Fibroblast of lung (primary cell): ENCODE data around the gene ALG13. TPM values are rescaled to one million over a fixed set of nuclear protein-coding genes. Genes with fewer than 3 reads are reported as not detected.

Experiments used
- DNase-seq, 2 donors: peaks; one replicate each; pipeline versions ENCODE4 v3.0.0 to v3.0.0-alpha.2; 2010; ENCODE audit warnings: low read depth in 2 of 2
- H2AFZ ChIP-seq: 2 replicates; pipeline ENCODE4 v1.5.1; 2012; ENCODE audit warnings: low read length, control low read depth, inconsistent platforms
- H3K27ac ChIP-seq: 2 replicates; pipeline ENCODE4 v1.5.1; 2011; ENCODE audit warnings: low read length, control low read depth; ENCODE audit not compliant: insufficient read depth
- H3K27me3 ChIP-seq: 2 replicates; pipeline ENCODE4 v1.5.1; 2011; ENCODE audit warnings: mild to moderate bottlenecking, low read length; ENCODE audit not compliant: control insufficient read depth, insufficient read depth
- H3K36me3 ChIP-seq: 2 replicates; pipeline ENCODE4 v1.5.1; 2011; ENCODE audit warnings: low read length; ENCODE audit not compliant: control insufficient read depth, insufficient read depth
- H3K4me1 ChIP-seq: 2 replicates; pipeline ENCODE4 v1.5.1; 2011; ENCODE audit warnings: low read length; ENCODE audit not compliant: control insufficient read depth, insufficient read depth; ENCODE audit errors: extremely low read depth
- H3K4me2 ChIP-seq: 2 replicates; pipeline ENCODE4 v1.5.1; 2011; ENCODE audit warnings: low read length, control low read depth; ENCODE audit not compliant: insufficient read depth; ENCODE audit errors: extremely low read depth
- H3K4me3 ChIP-seq, 4 experiments: fragments of 200-600 bp in 1 of 4; sonication (generic) in 1 of 4; replicated peaks in 1 of 4; 2 replicates each; pipeline ENCODE4 v1.5.1; 2011 to 2016; ENCODE audit warnings: low read length in 4 of 4, low read depth in 3 of 4, mild to moderate bottlenecking in 3 of 4, control low read depth in 2 of 4, inconsistent platforms in 1 of 4, mixed read lengths in 1 of 4; ENCODE audit not compliant: insufficient read depth in 1 of 4; ENCODE audit errors: control extremely low read depth in 1 of 4
- H3K79me2 ChIP-seq: 2 replicates; pipeline ENCODE4 v1.5.1; 2012; ENCODE audit warnings: mild to moderate bottlenecking, low read length, inconsistent platforms; ENCODE audit not compliant: control insufficient read depth, insufficient read depth
- H3K9ac ChIP-seq: 2 replicates; pipeline ENCODE4 v1.5.1; 2011; ENCODE audit warnings: mild to moderate bottlenecking, low read length, control low read depth; ENCODE audit not compliant: insufficient read depth
- H3K9me3 ChIP-seq: 2 replicates; pipeline ENCODE4 v1.5.1; 2012; ENCODE audit warnings: low read depth, low read length; ENCODE audit not compliant: control insufficient read depth, insufficient read depth
- H4K20me1 ChIP-seq: 2 replicates; pipeline ENCODE4 v1.5.1; 2011; ENCODE audit warnings: low read length; ENCODE audit not compliant: control insufficient read depth, insufficient read depth; ENCODE audit errors: extremely low read depth
- CTCF ChIP-seq, 2 donors: IDR thresholded peaks in 1 of 2; conservative IDR thresholded peaks in 1 of 2; 1 replicate in 1 of 2; 2 replicates in 1 of 2; pipeline ENCODE4 v1.5.1; 2011 to 2012; ENCODE audit warnings: low read length in 2 of 2, control low read depth in 1 of 2, inconsistent platforms in 1 of 2, low read depth in 1 of 2, mild to moderate bottlenecking in 1 of 2
- EZH2 ChIP-seq: IDR thresholded peaks from 2 replicates; pipeline ENCODE4 v1.5.1; 2012; ENCODE audit warnings: low read length, control low read depth, mild to moderate bottlenecking; ENCODE audit errors: missing control alignments
- polyA plus RNA-seq, 2 donors: library from polyadenylated mRNA; depleted of rRNA in 1 of 2; stranded (reverse) in 1 of 2; unstranded in 1 of 2; fragments of >200 nt; gene quantifications; 2 replicates each; pipeline ENCODE4 v1.2.1, GENCODE V29; 2011 to 2012; ENCODE audit warnings: missing spikeins in 1 of 2
- total RNA-seq: library from RNA; depleted of rRNA; stranded (reverse); fragments of >200 nt; gene quantifications from 2 replicates; pipeline ENCODE4 v1.2.1, GENCODE V29; 2014

The ALG13 gene
- total and polyA plus RNA-seq, 2 donors (not counting 1 experiment from before 2014, with no cell fraction given), result 56.1 to 67.3 TPM

- no peaks in the 10 kb centered on the region for H3K36me3 ChIP-seq
These were observed 38.6 kb downstream of the ALG13 start for GRCh38 chrX:111719426-111720210.

GRCh38 chrX:111728096-111728495 is 47.1 kb downstream of the ALG13 start:
- no peaks in the 10 kb centered on the region for H3K4me1 ChIP-seq
- no peak overlapping the region for H3K4me3 ChIP-seq
- TF ChIP-seq EZH2 (no peak), CTCF (conservative IDR thresholded peaks at IDR 0.05 in 1 of 2, IDR thresholded peaks at IDR 0.05 in 1 of 2; ENCODE audit: low read depth in 1 of 2, low read length in 2 of 2) (no peak)
- H2AFZ ChIP-seq, result no peak overlapping the region
- no peak overlapping the region for H3K4me2 ChIP-seq
- H3K36me3 ChIP-seq, result no peaks in the 10 kb centered on the region
- H4K20me1 ChIP-seq, result no peaks in the 10 kb centered on the region
- no peaks in the 10 kb centered on the region for H3K79me2 ChIP-seq
- H3K9me3 ChIP-seq, result no peaks in the 10 kb centered on the region
- DNase-seq, result peak in 1 of 2 donors; percentile 48
- H3K27me3 ChIP-seq, result no peaks in the 10 kb centered on the region
- H3K9ac ChIP-seq, result no peak overlapping the region
- no peak overlapping the region for H3K27ac ChIP-seq

More at GRCh38 chrX:111719426-111720210, 38.6 kb downstream of the ALG13 start:
- peak; percentile 6 to 48 for DNase-seq
- Histone ChIP-seq H3K79me2 (no peaks in the 10 kb centered on the region), H3K27me3 (no peaks in the 10 kb centered on the region), H3K4me1 (no peaks in the 10 kb centered on the region), H3K9ac (no peak overlapping the region), H3K9me3 (no peaks in the 10 kb centered on the region), H2AFZ (no peak overlapping the region), H3K27ac (no peak overlapping the region), H4K20me1 (no peaks in the 10 kb centered on the region), H3K4me2 (no peak overlapping the region), H3K4me3 (no peak overlapping the region)
- TF ChIP-seq EZH2, result no peak
- no peak for TF ChIP-seq CTCF (conservative IDR thresholded peaks at IDR 0.05 in 1 of 2, IDR thresholded peaks at IDR 0.05 in 1 of 2; ENCODE audit: low read depth in 1 of 2, low read length in 2 of 2)

GRCh38 chrX:111731351-111731750 is 50.4 kb downstream of the ALG13 start:
- Histone ChIP-seq H3K27ac (no peak overlapping the region), H3K36me3 (no peaks in the 10 kb centered on the region), H3K4me1 (no peaks in the 10 kb centered on the region), H2AFZ (no peak overlapping the region), H3K4me3 (no peak overlapping the region), H3K4me2 (no peak overlapping the region), H3K9me3 (no peaks in the 10 kb centered on the region), H3K9ac (no peak overlapping the region), H4K20me1 (no peaks in the 10 kb centered on the region), H3K79me2 (no peaks in the 10 kb centered on the region), H3K27me3 (no peaks in the 10 kb centered on the region)
- no peak for TF ChIP-seq EZH2
- TF ChIP-seq CTCF (conservative IDR thresholded peaks at IDR 0.05 in 1 of 2, IDR thresholded peaks at IDR 0.05 in 1 of 2; ENCODE audit: low read depth in 1 of 2, low read length in 2 of 2), result no peak
- no peak for DNase-seq
